Breast epithelium (tissue), 4 donors: Measurements from ENCODE around the gene FAM3C. TPM values are rescaled to one million over a fixed set of nuclear protein-coding genes. Genes with fewer than 3 reads are reported as not detected.

ENCODE experiments used
- DNase-seq, 2 donors: peaks; one replicate each; pipeline ENCODE4 v3.0.0-alpha.2; 2019; ENCODE audit warnings: low spot score in 2 of 2
- H3K27ac ChIP-seq, 2 donors: fragments of 200-600 bp; sonication (generic) in 1 of 2; one replicate each; pipeline ENCODE4 v1.5.1; 2016 to 2019; ENCODE audit warnings: mild to moderate bottlenecking in 1 of 2
- H3K27me3 ChIP-seq, 2 donors: fragments of 200-600 bp; sonication (generic) in 1 of 2; one replicate each; pipeline versions ENCODE4 v1.5.1 to v1.6.0; 2017 to 2019; ENCODE audit warnings: control low read depth in 1 of 2, mild to moderate bottlenecking in 1 of 2
- H3K36me3 ChIP-seq: fragments of 200-600 bp; one replicate; pipeline ENCODE4 v1.5.1; 2019
- H3K4me1 ChIP-seq, 2 donors: fragments of 200-600 bp; sonication (generic); one replicate each; pipeline ENCODE4 v1.5.1; 2016 to 2019; ENCODE audit warnings: control low read depth in 1 of 2
- H3K4me3 ChIP-seq, 3 donors: fragments of 200-600 bp; sonication (generic); 1 replicate in 2 of 3; 2 replicates in 1 of 3; pipeline ENCODE4 v1.5.1; 2016 to 2019; ENCODE audit warnings: mild to moderate bottlenecking in 3 of 3, moderate library complexity in 2 of 3
- H3K9me3 ChIP-seq, 2 donors: fragments of 200-600 bp; sonication (generic) in 1 of 2; one replicate each; pipeline ENCODE4 v1.5.1; 2016 to 2019; ENCODE audit warnings: control low read depth in 1 of 2
- CTCF ChIP-seq, 3 donors: fragments of 450-650 bp; IDR thresholded peaks; one replicate each; pipeline ENCODE4 v1.5.1; 2016 to 2017; ENCODE audit warnings: antibody characterized with exemption in 3 of 3, mild to moderate bottlenecking in 3 of 3, moderate library complexity in 3 of 3
- POLR2A ChIP-seq: fragments of 450-650 bp; IDR thresholded peaks from one replicate; pipeline ENCODE4 v1.6.1; 2016; ENCODE audit warnings: antibody characterized with exemption, mild to moderate bottlenecking, moderate library complexity
- POLR2AphosphoS5 ChIP-seq, 3 donors: sonication (generic); formaldehyde crosslinking; IDR thresholded peaks; one replicate each; pipeline ENCODE4 v1.6.1; 2017; ENCODE audit warnings: antibody characterized with exemption in 3 of 3
- intact Hi-C: fragments of 100-400 bp; cut with DNase I; formaldehyde crosslinking; loops from one replicate; pipeline ENCODE4 v1.15.1; 2023; ENCODE audit warnings: low total_unique reads
- total RNA-seq, 3 donors: library from RNA; depleted of rRNA; stranded (reverse); fragments of >200 nt; gene quantifications; one replicate each; pipeline ENCODE4 v1.1.0, GENCODE V29; 2016

Gene FAM3C
- total RNA-seq, 3 donors from 2014 or later: 35.8 to 89.7 (median 50.8) TPM

DNA sequence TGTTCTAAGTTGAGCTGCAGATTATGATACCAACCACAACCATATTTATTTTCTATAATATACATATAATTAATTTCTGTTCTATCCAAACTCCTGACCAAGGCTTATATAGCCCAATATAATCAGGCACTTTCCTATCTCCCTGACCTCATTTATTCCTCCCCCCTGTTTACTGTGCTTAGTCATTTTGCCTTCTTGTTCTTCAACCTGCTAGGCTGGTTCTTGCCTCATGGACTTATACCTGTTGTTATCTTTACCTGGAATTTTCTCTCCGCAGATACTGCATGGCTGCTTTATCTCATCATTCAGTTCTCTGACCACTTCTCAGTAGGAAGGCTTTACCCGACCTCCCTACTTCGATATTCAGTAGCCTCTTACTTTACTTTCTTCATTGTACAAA, 24.9 kb upstream of the FAM3C start:
- H3K4me3 ChIP-seq: no peak overlapping the region
- no peaks in the 10 kb centered on the region for H3K9me3 ChIP-seq
- no peaks in the 10 kb centered on the region for H3K4me1 ChIP-seq
- no peak overlapping the region for H3K27ac ChIP-seq
- intact Hi-C loops: no loop called here
- TF ChIP-seq POLR2A (no peak), POLR2AphosphoS5 (IDR thresholded peaks at IDR 0.05) (no peak), CTCF (IDR thresholded peaks at IDR 0.05) (no peak)
- no peak for DNase-seq
- no peaks in the 10 kb centered on the region for H3K27me3 ChIP-seq
- H3K36me3 ChIP-seq: no peaks in the 10 kb centered on the region

GRCh38 chr7:121419201-121420148, 23.4 kb upstream of the FAM3C start:
- TF ChIP-seq POLR2AphosphoS5 (IDR thresholded peaks at IDR 0.05) (no peak), POLR2A (no peak), CTCF (IDR thresholded peaks at IDR 0.05) (no peak)
- Histone ChIP-seq H3K27me3 (no peaks in the 10 kb centered on the region), H3K36me3 (no peaks in the 10 kb centered on the region), H3K27ac (no peak overlapping the region), H3K9me3 (no peaks in the 10 kb centered on the region), H3K4me3 (no peak overlapping the region), H3K4me1 (no peaks in the 10 kb centered on the region)
- intact Hi-C loops: no loop called here
- DNase-seq: no peak

- Histone ChIP-seq H3K4me3 (no peak overlapping the region), H3K27ac (no peak overlapping the region), H3K27me3 (no peaks in the 10 kb centered on the region), H3K4me1 (no peaks in the 10 kb centered on the region), H3K36me3 (no peaks in the 10 kb centered on the region), H3K9me3 (no peaks in the 10 kb centered on the region)
- TF ChIP-seq POLR2AphosphoS5 (IDR thresholded peaks at IDR 0.05): no peak
- TF ChIP-seq POLR2A: no peak
- TF ChIP-seq CTCF (IDR thresholded peaks at IDR 0.05): no peak
- DNase-seq: no peak
- intact Hi-C loops: no loop called here
Measured at GRCh38 chr7:121416533-121416932, 20.4 kb upstream of the FAM3C start.

GRCh38 chr7:121414436-121414835, 18.3 kb upstream of the FAM3C start:
- H3K36me3 ChIP-seq: no peaks in the 10 kb centered on the region
- H3K4me3 ChIP-seq: no peak overlapping the region
- no peak for DNase-seq
- H3K27me3 ChIP-seq: no peaks in the 10 kb centered on the region
- H3K9me3 ChIP-seq: no peaks in the 10 kb centered on the region
- H3K27ac ChIP-seq: no peak overlapping the region
- intact Hi-C loops: no loop called here
- TF ChIP-seq POLR2A (no peak), POLR2AphosphoS5 (IDR thresholded peaks at IDR 0.05) (no peak), CTCF (IDR thresholded peaks at IDR 0.05) (no peak)
- H3K4me1 ChIP-seq: no peaks in the 10 kb centered on the region

- H3K4me1 ChIP-seq: no peaks in the 10 kb centered on the region
- no peaks in the 10 kb centered on the region for H3K27me3 ChIP-seq
- H3K36me3 ChIP-seq: no peaks in the 10 kb centered on the region
- H3K4me3 ChIP-seq: no peak overlapping the region
- H3K27ac ChIP-seq: no peak overlapping the region
- no peaks in the 10 kb centered on the region for H3K9me3 ChIP-seq
- no peak for TF ChIP-seq POLR2AphosphoS5 (IDR thresholded peaks at IDR 0.05)
- TF ChIP-seq POLR2A: no peak
- no peak for TF ChIP-seq CTCF (IDR thresholded peaks at IDR 0.05)
- DNase-seq: no peak
- intact Hi-C loops: no loop called here
Measured at GRCh38 chr7:121411597-121411979, 15.5 kb upstream of the FAM3C start.
